ENCODE measurements around the gene SNX25. TPM values are rescaled to one million over a fixed set of nuclear protein-coding genes. Genes with fewer than 3 reads are reported as not detected.

SNX25 gene
- total and polyA plus RNA-seq, 2 of the 13 experiments (the other 11 are each of a cell fraction or from before 2014, with no cell fraction given): 23.4 to 23.5 TPM

DNA sequence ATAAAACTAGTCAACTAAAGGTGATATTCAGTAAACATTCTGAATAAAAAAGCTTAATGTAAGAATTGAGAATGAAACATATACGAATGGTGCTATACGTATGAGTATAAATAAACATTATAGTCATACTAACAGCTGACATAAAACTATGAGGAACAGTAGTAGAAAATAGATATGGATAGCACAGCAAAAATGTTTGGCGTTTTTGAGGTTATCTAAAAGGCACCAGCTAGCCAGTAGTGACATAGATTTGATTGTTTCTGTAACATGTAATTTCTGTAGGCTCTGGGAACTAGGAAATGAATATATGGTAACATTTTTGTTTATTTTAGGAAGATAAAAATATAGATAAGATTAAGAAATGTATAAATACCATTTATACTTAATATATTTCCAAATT lies 69.3 kb downstream of the SNX25 start (continued):
- TF ChIP-seq, protein P1, sequence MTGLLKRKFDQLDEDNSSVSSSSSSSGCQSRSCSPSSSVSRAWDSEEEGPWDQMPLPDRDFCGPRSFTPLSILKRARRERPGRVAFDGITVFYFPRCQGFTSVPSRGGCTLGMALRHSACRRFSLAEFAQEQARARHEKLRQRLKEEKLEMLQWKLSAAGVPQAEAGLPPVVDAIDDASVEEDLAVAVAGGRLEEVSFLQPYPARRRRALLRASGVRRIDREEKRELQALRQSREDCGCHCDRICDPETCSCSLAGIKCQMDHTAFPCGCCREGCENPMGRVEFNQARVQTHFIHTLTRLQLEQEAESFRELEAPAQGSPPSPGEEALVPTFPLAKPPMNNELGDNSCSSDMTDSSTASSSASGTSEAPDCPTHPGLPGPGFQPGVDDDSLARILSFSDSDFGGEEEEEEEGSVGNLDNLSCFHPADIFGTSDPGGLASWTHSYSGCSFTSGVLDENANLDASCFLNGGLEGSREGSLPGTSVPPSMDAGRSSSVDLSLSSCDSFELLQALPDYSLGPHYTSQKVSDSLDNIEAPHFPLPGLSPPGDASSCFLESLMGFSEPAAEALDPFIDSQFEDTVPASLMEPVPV (CRISPR knock-in tag; IDR thresholded peaks at IDR 0.05): no peak
- TF ChIP-seq FOSL2 (CRISPR knock-in tag; IDR thresholded peaks at IDR 0.05): no peak
- TF ChIP-seq, protein P2, sequence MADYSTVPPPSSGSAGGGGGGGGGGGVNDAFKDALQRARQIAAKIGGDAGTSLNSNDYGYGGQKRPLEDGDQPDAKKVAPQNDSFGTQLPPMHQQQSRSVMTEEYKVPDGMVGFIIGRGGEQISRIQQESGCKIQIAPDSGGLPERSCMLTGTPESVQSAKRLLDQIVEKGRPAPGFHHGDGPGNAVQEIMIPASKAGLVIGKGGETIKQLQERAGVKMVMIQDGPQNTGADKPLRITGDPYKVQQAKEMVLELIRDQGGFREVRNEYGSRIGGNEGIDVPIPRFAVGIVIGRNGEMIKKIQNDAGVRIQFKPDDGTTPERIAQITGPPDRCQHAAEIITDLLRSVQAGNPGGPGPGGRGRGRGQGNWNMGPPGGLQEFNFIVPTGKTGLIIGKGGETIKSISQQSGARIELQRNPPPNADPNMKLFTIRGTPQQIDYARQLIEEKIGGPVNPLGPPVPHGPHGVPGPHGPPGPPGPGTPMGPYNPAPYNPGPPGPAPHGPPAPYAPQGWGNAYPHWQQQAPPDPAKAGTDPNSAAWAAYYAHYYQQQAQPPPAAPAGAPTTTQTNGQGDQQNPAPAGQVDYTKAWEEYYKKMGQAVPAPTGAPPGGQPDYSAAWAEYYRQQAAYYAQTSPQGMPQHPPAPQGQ (CRISPR knock-in tag; IDR thresholded peaks at IDR 0.05; ENCODE audit: borderline replicate concordance): no peak
- TF ChIP-seq SMC3 (IDR thresholded peaks at IDR 0.05; ENCODE audit: low read length): no peak
- no peak for TF ChIP-seq ATM (IDR thresholded peaks at IDR 0.05; ENCODE audit: borderline replicate concordance)
- TF ChIP-seq ARNT2 (CRISPR knock-in tag; IDR thresholded peaks at IDR 0.05; ENCODE audit: low read depth): no peak
- TF ChIP-seq ZNF317 (CRISPR knock-in tag; IDR thresholded peaks at IDR 0.05): no peak
- no peak for TF ChIP-seq SOX5 (CRISPR knock-in tag; IDR thresholded peaks at IDR 0.05; ENCODE audit: borderline replicate concordance)
- no peak for TF ChIP-seq ATAD3A (CRISPR knock-in tag; IDR thresholded peaks at IDR 0.05)

DNA sequence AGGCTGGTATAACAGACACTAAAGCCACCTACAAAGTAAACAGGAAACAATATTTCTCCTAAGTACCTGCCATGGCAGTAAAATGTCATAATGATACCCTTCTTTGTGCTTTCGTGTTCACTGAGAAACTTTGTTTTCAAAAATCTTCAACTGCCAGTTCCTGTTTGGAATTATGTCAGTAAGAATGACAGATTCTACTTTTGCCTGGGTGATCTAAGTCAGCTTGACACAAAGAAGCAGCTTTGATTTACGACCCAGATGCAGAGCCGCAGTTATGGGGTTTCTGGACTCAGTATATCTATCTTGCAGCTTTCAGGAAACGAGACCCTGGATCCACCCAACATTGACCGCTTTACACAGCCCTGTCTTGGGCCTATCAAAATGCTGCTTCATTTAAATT lies 71.2 kb downstream of the SNX25 start:
- no peak overlapping the region for H3K27ac ChIP-seq (ENCODE audit: extremely low read length, insufficient read depth, low read length)
- BruUV-seq (replicated peaks): no TSS peak
- no peaks in the 10 kb centered on the region for H3K9me3 ChIP-seq (ENCODE audit: low read length)
- no peak overlapping the region for H3K9ac ChIP-seq (ENCODE audit: insufficient read depth, low read depth, low read length)
- peaks cover 4 to 9% of the 10 kb centered on the region in 2 experiments; a peak in 4 of 5 replicates for H3K36me3 ChIP-seq (replicated peaks in 1 of 2; ENCODE audit: control insufficient read depth in 1 of 2, insufficient read depth in 2 of 2, low read length in 2 of 2)
- intact Hi-C loops (cut with micrococcal nuclease; ENCODE audit: unreplicated experiment): no loop called here
- POLR2A ChIA-PET: no interaction called here
- CTCF ChIA-PET (ENCODE audit: low intra/inter-chr PET ratio, low total read pairs): no interaction called here
- FAIRE-seq: no peak
- no peak overlapping the region for H2AFZ ChIP-seq (ENCODE audit: low read length)
- H3K4me1 ChIP-seq (ENCODE audit: insufficient read depth, low read length): peaks cover 3% of the 10 kb centered on the region
- no peaks in the 10 kb centered on the region for H3K27me3 ChIP-seq (ENCODE audit: control insufficient read depth in 1 of 2, insufficient read depth in 2 of 2, low read length in 2 of 2)
- no peak overlapping the region for H3K4me3 ChIP-seq (replicated peaks in 1 of 3; ENCODE audit: insufficient read depth in 1 of 3, low read depth in 2 of 3, low read length in 3 of 3)
- H4K20me1 ChIP-seq (ENCODE audit: insufficient read depth, low read length): no peaks in the 10 kb centered on the region
- WGBS (ENCODE audit: low lambda C conversion rate): 93% methylated on average over 5 of the region's 5 CpGs
- H3K79me2 ChIP-seq (ENCODE audit: insufficient read depth, low read length): no peaks in the 10 kb centered on the region
- no peak overlapping the region for H3K4me2 ChIP-seq (ENCODE audit: low read depth, low read length)
- no peak for ATAC-seq
- DNase-seq (ENCODE audit: low spot score): no peak
- in situ Hi-C loops (cut with HindIII; ENCODE audit: extremely low pct_ligation_motif_present, low pct_unique_long_range_greater_than_20kb): no loop called here
- TF ChIP-seq ZNF331 (CRISPR knock-in tag; IDR thresholded peaks at IDR 0.05) (no peak), KLF16 (CRISPR knock-in tag; IDR thresholded peaks at IDR 0.05) (no peak), IKZF1 (IDR thresholded peaks at IDR 0.05) (no peak), ZNF678 (CRISPR knock-in tag; IDR thresholded peaks at IDR 0.05) (no peak), RAD21 (CRISPR knock-in tag; IDR thresholded peaks at IDR 0.05) (no peak)
- TF ChIP-seq, protein P3, sequence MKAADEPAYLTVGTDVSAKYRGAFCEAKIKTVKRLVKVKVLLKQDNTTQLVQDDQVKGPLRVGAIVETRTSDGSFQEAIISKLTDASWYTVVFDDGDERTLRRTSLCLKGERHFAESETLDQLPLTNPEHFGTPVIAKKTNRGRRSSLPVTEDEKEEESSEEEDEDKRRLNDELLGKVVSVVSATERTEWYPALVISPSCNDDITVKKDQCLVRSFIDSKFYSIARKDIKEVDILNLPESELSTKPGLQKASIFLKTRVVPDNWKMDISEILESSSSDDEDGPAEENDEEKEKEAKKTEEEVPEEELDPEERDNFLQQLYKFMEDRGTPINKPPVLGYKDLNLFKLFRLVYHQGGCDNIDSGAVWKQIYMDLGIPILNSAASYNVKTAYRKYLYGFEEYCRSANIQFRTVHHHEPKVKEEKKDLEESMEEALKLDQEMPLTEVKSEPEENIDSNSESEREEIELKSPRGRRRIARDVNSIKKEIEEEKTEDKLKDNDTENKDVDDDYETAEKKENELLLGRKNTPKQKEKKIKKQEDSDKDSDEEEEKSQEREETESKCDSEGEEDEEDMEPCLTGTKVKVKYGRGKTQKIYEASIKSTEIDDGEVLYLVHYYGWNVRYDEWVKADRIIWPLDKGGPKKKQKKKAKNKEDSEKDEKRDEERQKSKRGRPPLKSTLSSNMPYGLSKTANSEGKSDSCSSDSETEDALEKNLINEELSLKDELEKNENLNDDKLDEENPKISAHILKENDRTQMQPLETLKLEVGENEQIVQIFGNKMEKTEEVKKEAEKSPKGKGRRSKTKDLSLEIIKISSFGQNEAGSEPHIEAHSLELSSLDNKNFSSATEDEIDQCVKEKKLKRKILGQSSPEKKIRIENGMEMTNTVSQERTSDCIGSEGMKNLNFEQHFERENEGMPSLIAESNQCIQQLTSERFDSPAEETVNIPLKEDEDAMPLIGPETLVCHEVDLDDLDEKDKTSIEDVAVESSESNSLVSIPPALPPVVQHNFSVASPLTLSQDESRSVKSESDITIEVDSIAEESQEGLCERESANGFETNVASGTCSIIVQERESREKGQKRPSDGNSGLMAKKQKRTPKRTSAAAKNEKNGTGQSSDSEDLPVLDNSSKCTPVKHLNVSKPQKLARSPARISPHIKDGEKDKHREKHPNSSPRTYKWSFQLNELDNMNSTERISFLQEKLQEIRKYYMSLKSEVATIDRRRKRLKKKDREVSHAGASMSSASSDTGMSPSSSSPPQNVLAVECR (CRISPR knock-in tag; IDR thresholded peaks at IDR 0.05; ENCODE audit: borderline replicate concordance): no peak
- TF ChIP-seq, protein P4, sequence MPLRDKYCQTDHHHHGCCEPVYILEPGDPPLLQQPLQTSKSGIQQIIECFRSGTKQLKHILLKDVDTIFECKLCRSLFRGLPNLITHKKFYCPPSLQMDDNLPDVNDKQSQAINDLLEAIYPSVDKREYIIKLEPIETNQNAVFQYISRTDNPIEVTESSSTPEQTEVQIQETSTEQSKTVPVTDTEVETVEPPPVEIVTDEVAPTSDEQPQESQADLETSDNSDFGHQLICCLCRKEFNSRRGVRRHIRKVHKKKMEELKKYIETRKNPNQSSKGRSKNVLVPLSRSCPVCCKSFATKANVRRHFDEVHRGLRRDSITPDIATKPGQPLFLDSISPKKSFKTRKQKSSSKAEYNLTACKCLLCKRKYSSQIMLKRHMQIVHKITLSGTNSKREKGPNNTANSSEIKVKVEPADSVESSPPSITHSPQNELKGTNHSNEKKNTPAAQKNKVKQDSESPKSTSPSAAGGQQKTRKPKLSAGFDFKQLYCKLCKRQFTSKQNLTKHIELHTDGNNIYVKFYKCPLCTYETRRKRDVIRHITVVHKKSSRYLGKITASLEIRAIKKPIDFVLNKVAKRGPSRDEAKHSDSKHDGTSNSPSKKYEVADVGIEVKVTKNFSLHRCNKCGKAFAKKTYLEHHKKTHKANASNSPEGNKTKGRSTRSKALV (CRISPR knock-in tag; IDR thresholded peaks at IDR 0.05): no peak
